Uterus (tissue), 4 donors: ENCODE results near the gene MBLAC2. TPM values are rescaled to one million over a fixed set of nuclear protein-coding genes. Genes with fewer than 3 reads are reported as not detected.

Experiments
- DNase-seq, 2 donors: peaks; one replicate each; pipeline ENCODE4 v3.0.0-alpha.2; 2019 to 2020
- H3K27ac ChIP-seq, 2 donors: fragments of 200-600 bp; sonication (generic); 1 replicate in 1 of 2; 2 replicates in 1 of 2; pipeline ENCODE4 v1.5.1; 2016 to 2018
- H3K27me3 ChIP-seq, 2 donors: fragments of 200-600 bp; sonication (generic); one replicate each; pipeline ENCODE4 v1.5.1; 2018 to 2019; ENCODE audit warnings: control low read depth in 1 of 2
- H3K36me3 ChIP-seq, 2 donors: fragments of 200-600 bp; sonication (generic); one replicate each; pipeline ENCODE4 v1.5.1; 2019; ENCODE audit warnings: control low read depth in 1 of 2
- H3K4me1 ChIP-seq, 2 donors: fragments of 200-600 bp; sonication (generic); one replicate each; pipeline ENCODE4 v1.5.1; 2018 to 2019; ENCODE audit warnings: control low read depth in 1 of 2
- H3K4me3 ChIP-seq, 2 donors: fragments of 200-600 bp; sonication (generic); 1 replicate in 1 of 2; 2 replicates in 1 of 2; pipeline ENCODE4 v1.5.1; 2018 to 2019; ENCODE audit warnings: mild to moderate bottlenecking in 1 of 2
- H3K9me3 ChIP-seq, 2 donors: fragments of 200-600 bp; sonication (generic); one replicate each; pipeline ENCODE4 v1.5.1; 2019; ENCODE audit warnings: control low read depth in 1 of 2
- CTCF ChIP-seq, 4 experiments: fragments of 200-600 bp in 2 of 4; fragments of 450-650 bp in 2 of 4; sonication (generic) in 2 of 4; IDR thresholded peaks; one replicate each; pipeline ENCODE4 v1.5.1; 2016 to 2019; ENCODE audit warnings: antibody characterized with exemption in 4 of 4, mild to moderate bottlenecking in 2 of 4, moderate library complexity in 1 of 4
- POLR2A ChIP-seq, 2 donors: fragments of 450-650 bp; IDR thresholded peaks; one replicate each; pipeline ENCODE4 v1.6.1; 2016; ENCODE audit warnings: antibody characterized with exemption in 2 of 2, mild to moderate bottlenecking in 1 of 2, moderate library complexity in 1 of 2
- intact Hi-C: fragments of 100-400 bp; cut with DNase I; formaldehyde crosslinking; loops from one replicate; pipeline ENCODE4 v1.15.1; 2023; ENCODE audit warnings: low total_unique reads
- total RNA-seq, 4 donors: library from RNA; depleted of rRNA in 3 of 4; stranded (reverse); fragments of >200 nt in 3 of 4; gene quantifications; one replicate each; pipeline versions ENCODE4 v1.1.0 to v1.2.4, GENCODE V29; 2014 to 2023
- donor health status: DM: yes; HTN: yes; CAD: no.

The MBLAC2 gene
- total RNA-seq, result 10 to 100 TPM in 3 of 4 donors, 1 to 10 TPM in 1; 2.9 to 16.4 (median 10.7) TPM

- intact Hi-C loops, result no loop called here
- no peaks in the 10 kb centered on the region for H3K4me1 ChIP-seq
Measured at GRCh38 chr5:90474235-90475107, at the start of gene MBLAC2, which contains the start of gene POLR3G. TSS of gene MBLAC2 (minus strand) at chr5:90474771. CDS start at chr5:90474292, 479 bp downstream. TSS of gene POLR3G (plus strand) at chr5:90474864. CDS start at chr5:90485568, 10,704 bp downstream.

GRCh38 chr5:90519081-90519480 lies 44.5 kb upstream of the MBLAC2 start:
- Histone ChIP-seq H3K4me3 (no peak overlapping the region), H3K9me3 (no peaks in the 10 kb centered on the region), H3K27me3 (no peaks in the 10 kb centered on the region), H3K36me3 (no peaks in the 10 kb centered on the region), H3K4me1 (no peaks in the 10 kb centered on the region), H3K27ac (no peak overlapping the region)
- TF ChIP-seq CTCF (IDR thresholded peaks at IDR 0.05) (no peak), POLR2A (IDR thresholded peaks at IDR 0.05) (no peak)
- intact Hi-C loops, result no loop called here
- no peak for DNase-seq

More at GRCh38 chr5:90474235-90475107, at the start of gene MBLAC2, which contains the start of gene POLR3G:
- peak; percentile 67 to 79 for TF ChIP-seq POLR2A (IDR thresholded peaks at IDR 0.05)
- TF ChIP-seq CTCF (IDR thresholded peaks at IDR 0.05), result peak; percentile 32 to 72 (median 48)
- DNase-seq, result peak; percentile 93
- no peaks in the 10 kb centered on the region for H3K9me3 ChIP-seq
- peak within 1 kb of the TSS; percentile 80 to 93 for H3K4me3 ChIP-seq
- no peaks in the 10 kb centered on the region for H3K36me3 ChIP-seq
- H3K27me3 ChIP-seq, result no peaks in the 10 kb centered on the region
- peak within 1 kb of the TSS; percentile 58 to 73 for H3K27ac ChIP-seq

- Histone ChIP-seq H3K4me1 (no peaks in the 10 kb centered on the region), H3K9me3 (no peaks in the 10 kb centered on the region), H3K4me3 (no peak overlapping the region), H3K36me3 (no peaks in the 10 kb centered on the region), H3K27me3 (no peaks in the 10 kb centered on the region), H3K27ac (no peak overlapping the region)
- DNase-seq, result no peak
- no peak for TF ChIP-seq CTCF (IDR thresholded peaks at IDR 0.05)
- TF ChIP-seq POLR2A (IDR thresholded peaks at IDR 0.05), result no peak
- intact Hi-C loops, result no loop called here
Measured at GRCh38 chr5:90518661-90519060, 44.1 kb upstream of the MBLAC2 start.

- TF ChIP-seq CTCF (IDR thresholded peaks at IDR 0.05) (no peak), POLR2A (IDR thresholded peaks at IDR 0.05) (no peak)
- Histone ChIP-seq H3K9me3 (no peaks in the 10 kb centered on the region), H3K27ac (no peak overlapping the region), H3K4me3 (no peak overlapping the region), H3K36me3 (no peaks in the 10 kb centered on the region), H3K27me3 (no peaks in the 10 kb centered on the region), H3K4me1 (no peaks in the 10 kb centered on the region)
- no peak for DNase-seq
- intact Hi-C loops, result no loop called here
Measured at GRCh38 chr5:90514520-90514919, 39.9 kb upstream of the MBLAC2 start.

GRCh38 chr5:90510438-90510837 lies 35.9 kb upstream of the MBLAC2 start:
- Histone ChIP-seq H3K4me3 (no peak overlapping the region), H3K9me3 (no peaks in the 10 kb centered on the region), H3K27me3 (no peaks in the 10 kb centered on the region), H3K4me1 (no peaks in the 10 kb centered on the region), H3K36me3 (no peaks in the 10 kb centered on the region), H3K27ac (no peak overlapping the region)
- intact Hi-C loops, result no loop called here
- TF ChIP-seq CTCF (IDR thresholded peaks at IDR 0.05), result no peak
- no peak for TF ChIP-seq POLR2A (IDR thresholded peaks at IDR 0.05)
- no peak for DNase-seq
